HFFc6 (cell line): ENCODE measurements around the gene ITGA6. TPM values are rescaled to one million over a fixed set of nuclear protein-coding genes. Genes with fewer than 3 reads are reported as not detected.
A peak's percentile ranks its signal among the peaks of the same experiment; 100 is the strongest.

Experiments used
- DNase-seq: peaks from one replicate; pipeline ENCODE4 v3.0.0-alpha.2; 2018
- H3K27ac Mint-ChIP-seq: 2 replicates; pipeline ENCODE4 v1.8.0; 2020; ENCODE audit warnings: mild to moderate bottlenecking, mixed read lengths
- H3K27me3 Mint-ChIP-seq: 2 replicates; pipeline ENCODE4 v1.8.0; 2021; ENCODE audit warnings: mild to moderate bottlenecking, moderate library complexity, mixed read lengths; ENCODE audit not compliant: insufficient read depth
- H3K36me3 Mint-ChIP-seq: 2 replicates; pipeline ENCODE4 v1.8.0; 2021; ENCODE audit warnings: low read depth, mixed read lengths
- H3K4me1 Mint-ChIP-seq: 2 replicates; pipeline ENCODE4 v1.8.0; 2020; ENCODE audit warnings: low read depth, mixed read lengths
- H3K4me3 Mint-ChIP-seq: 2 replicates; pipeline ENCODE4 v1.8.0; 2020; ENCODE audit warnings: mild to moderate bottlenecking, moderate library complexity, mixed read lengths
- H3K9me3 Mint-ChIP-seq: 2 replicates; pipeline ENCODE4 v1.8.0; 2020; ENCODE audit warnings: mild to moderate bottlenecking, mixed read lengths
- CTCF ChIP-seq: fragments of 200-600 bp; sonication (generic); IDR thresholded peaks from 2 replicates; pipeline ENCODE4 v1.5.0; 2021; ENCODE audit warnings: antibody characterized with exemption, mild to moderate bottlenecking
- total RNA-seq, 6 experiments: library from RNA; stranded (reverse); fragmentation: NEBNext Ultra II Directional; extraction: Animal tissue kit (Norgen Biotek cat#: 25700); gene quantifications; 2 replicates in 1 of 6; 3 replicates in 5 of 6; pipeline ENCODE4 v1.2.3, GENCODE V29; 2021

Gene ITGA6
- total RNA-seq, 6 experiments from 2014 or later: 143 to 270 (median 148) TPM

DNA sequence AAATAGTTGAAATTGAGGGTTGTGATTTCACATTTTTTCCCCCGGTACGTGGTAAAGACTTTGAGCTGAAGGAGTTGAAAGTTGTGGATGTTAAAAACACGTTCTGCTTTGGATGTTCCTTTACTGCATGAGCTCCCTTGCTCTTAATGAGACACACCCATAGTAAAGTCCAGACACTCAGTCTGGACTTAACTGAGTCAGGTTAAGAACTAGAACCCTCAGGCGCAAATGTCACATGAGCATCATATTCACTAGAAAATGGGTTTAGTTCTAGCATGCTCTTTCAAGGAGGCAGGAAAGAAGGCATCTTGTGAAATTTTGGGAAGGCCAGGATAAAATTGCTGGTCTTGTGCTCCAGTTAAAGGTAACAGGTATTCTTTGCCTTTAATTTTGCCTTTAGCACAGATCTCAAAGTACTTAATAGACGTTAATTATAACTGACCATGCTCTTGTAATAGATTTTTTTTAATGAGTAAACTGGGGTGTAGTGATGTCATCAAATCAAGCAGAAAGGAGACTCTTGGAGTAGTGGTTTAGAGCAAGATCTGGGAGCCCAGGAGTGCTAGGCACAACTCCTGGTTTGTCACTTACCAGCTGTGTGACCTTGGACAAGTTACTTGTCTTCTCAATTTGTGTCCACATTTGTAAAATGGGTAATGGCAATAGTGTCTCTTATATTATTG lies 20.6 kb downstream of the ITGA6 start:
- Mint-ChIP-seq H3K27me3 (no peaks in the 10 kb centered on the region; the same call in 1 of the 2 replicates), H3K4me3 (no peak overlapping the region), H3K36me3 (peaks cover 14% of the 10 kb centered on the region; the same call in 1 of the 2 replicates), H3K27ac (peak overlapping the region; percentile 30; the same call in 1 of the 2 replicates), H3K9me3 (no peaks in the 10 kb centered on the region), H3K4me1 (peaks cover 54% of the 10 kb centered on the region)
- no peak for DNase-seq
- no peak for TF ChIP-seq CTCF

DNA sequence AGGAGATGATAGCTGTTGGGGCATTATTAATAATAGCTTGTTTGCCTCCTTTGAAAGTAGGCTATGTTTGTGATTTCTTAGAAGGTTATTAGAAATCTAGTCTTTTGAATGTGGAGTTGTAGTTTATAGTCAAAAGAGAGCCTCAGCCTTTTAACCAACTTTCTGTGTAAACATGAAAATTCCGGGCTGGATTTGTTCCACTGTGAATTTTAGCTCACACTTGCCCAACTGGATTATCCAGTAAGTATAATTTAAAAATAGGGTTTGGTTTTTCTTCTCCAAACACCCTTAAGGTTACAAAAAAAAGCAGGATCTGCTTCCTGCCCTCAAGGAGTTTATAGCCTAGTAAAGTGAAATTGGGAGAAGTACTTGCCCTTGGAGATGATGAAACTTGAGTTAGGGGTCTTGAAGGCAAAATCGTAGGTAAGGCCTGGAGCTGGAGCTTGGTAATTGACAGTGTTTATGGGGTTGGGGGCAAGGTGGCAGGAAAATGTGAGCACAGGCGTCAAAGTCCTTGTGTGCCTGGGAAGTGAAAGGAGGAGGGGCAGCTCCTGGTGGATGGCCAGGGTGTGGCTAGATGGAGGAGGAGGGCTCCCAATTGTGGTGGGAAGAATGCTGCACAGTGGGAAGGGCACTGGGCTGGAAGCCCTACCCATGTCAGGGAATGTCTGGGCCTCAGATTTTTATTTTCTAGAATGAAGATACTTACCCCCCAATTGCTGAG lies 21.3 kb downstream of the ITGA6 start:
- Mint-ChIP-seq H3K9me3 (no peaks in the 10 kb centered on the region), H3K27me3 (no peaks in the 10 kb centered on the region; the same call in 1 of the 2 replicates), H3K27ac (peak overlapping the region; percentile 54), H3K4me3 (no peak overlapping the region), H3K4me1 (peaks cover 58% of the 10 kb centered on the region), H3K36me3 (peaks cover 14% of the 10 kb centered on the region; the same call in 1 of the 2 replicates)
- no peak for DNase-seq
- no peak for TF ChIP-seq CTCF

DNA sequence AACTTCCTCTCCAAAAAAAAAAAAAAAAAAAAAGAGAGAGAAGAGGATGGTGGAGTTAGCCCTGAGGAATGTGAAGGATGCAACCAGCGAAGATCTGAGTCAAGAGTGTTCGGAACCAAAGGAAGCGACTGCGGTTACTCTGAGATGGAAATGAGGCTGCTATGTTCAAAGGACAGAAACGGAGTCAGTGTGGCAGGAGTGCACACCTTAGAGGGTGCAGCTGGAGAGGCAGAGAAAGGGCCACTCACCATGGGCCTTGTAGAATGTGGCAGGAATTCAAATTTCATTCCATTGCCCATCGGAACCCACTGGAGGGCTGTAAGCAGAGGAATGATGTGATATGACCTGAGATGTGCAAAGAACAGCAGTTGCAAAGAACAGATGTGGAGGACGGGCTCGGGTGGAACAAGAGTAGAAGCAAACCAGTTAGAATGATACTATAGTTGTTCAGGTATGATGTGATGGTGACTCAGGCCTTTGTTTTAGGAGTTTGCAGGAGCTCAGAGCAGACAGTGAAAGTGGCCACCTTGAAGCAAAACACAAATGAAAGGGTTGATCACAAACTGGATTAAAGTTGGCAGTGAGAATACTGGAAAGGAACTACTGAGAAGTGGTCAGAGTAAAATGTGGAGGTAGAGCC lies 22.6 kb downstream of the ITGA6 start:
- DNase-seq: peak; percentile 67
- peaks cover 71% of the 10 kb centered on the region for H3K4me1 Mint-ChIP-seq
- peaks cover 9% of the 10 kb centered on the region; the same call in 1 of the 2 replicates for H3K36me3 Mint-ChIP-seq
- H3K9me3 Mint-ChIP-seq: no peaks in the 10 kb centered on the region
- no peaks in the 10 kb centered on the region; the same call in 1 of the 2 replicates for H3K27me3 Mint-ChIP-seq
- peak overlapping the region; percentile 68 for H3K4me3 Mint-ChIP-seq
- peak overlapping the region; percentile 77 for H3K27ac Mint-ChIP-seq
- TF ChIP-seq CTCF: no peak

DNA sequence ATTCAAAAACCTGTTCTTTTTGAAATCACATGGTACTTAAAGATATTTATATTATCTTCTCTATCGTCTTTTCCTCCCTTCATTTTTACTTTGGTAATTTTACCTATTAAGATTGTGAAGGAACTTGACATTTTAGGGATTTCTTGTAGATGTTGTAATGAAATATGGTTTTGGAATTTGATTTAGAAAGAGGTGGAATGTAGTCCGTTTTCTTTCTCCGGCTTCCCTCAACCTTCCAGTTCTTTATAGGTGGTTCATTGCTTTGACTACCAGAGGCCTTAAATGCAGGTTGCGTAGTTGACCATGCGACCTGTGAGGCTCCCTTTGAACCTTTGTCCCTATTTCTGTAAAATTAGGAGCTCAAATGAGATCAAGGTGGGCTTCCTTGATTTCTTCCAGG lies 24.5 kb downstream of the ITGA6 start:
- Mint-ChIP-seq H3K36me3 (peaks cover 9% of the 10 kb centered on the region; the same call in 1 of the 2 replicates), H3K4me1 (peaks cover 80% of the 10 kb centered on the region), H3K27ac (no peak overlapping the region), H3K4me3 (no peak overlapping the region), H3K9me3 (no peaks in the 10 kb centered on the region), H3K27me3 (peaks cover 2% of the 10 kb centered on the region; the same call in 1 of the 2 replicates)
- no peak for TF ChIP-seq CTCF
- no peak for DNase-seq

DNA sequence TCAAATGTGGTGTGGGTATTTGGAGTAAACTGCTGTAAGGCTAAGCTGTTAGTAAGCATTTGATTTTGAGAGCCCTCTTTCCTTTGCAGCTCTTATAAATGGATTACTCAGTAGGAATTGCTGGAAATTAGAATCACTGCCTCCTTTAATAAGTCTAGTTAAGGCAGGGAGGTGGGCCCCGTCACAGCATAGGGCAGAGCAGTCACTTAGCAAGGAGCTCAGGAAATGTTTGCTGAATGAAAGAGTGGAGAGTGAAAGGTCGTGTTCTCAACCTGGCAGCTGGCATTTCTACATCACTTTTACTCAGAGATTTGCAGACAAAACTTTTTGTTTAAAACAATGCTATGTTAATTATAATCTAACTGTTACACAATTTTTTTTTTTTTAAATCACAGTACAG lies 25.5 kb downstream of the ITGA6 start:
- peaks cover 2% of the 10 kb centered on the region; the same call in 1 of the 2 replicates for H3K27me3 Mint-ChIP-seq
- no peak overlapping the region; the same call in 1 of the 2 replicates for H3K27ac Mint-ChIP-seq
- H3K4me3 Mint-ChIP-seq: no peak overlapping the region
- no peaks in the 10 kb centered on the region for H3K9me3 Mint-ChIP-seq
- no peak for TF ChIP-seq CTCF
- peaks cover 4% of the 10 kb centered on the region; the same call in 1 of the 2 replicates for H3K36me3 Mint-ChIP-seq
- no peak for DNase-seq
- peaks cover 78% of the 10 kb centered on the region for H3K4me1 Mint-ChIP-seq
